Measurements from ENCODE around the gene NAV2.
A peak's percentile ranks its signal among the peaks of the same experiment; 100 is the strongest.

Gene NAV2

DNA sequence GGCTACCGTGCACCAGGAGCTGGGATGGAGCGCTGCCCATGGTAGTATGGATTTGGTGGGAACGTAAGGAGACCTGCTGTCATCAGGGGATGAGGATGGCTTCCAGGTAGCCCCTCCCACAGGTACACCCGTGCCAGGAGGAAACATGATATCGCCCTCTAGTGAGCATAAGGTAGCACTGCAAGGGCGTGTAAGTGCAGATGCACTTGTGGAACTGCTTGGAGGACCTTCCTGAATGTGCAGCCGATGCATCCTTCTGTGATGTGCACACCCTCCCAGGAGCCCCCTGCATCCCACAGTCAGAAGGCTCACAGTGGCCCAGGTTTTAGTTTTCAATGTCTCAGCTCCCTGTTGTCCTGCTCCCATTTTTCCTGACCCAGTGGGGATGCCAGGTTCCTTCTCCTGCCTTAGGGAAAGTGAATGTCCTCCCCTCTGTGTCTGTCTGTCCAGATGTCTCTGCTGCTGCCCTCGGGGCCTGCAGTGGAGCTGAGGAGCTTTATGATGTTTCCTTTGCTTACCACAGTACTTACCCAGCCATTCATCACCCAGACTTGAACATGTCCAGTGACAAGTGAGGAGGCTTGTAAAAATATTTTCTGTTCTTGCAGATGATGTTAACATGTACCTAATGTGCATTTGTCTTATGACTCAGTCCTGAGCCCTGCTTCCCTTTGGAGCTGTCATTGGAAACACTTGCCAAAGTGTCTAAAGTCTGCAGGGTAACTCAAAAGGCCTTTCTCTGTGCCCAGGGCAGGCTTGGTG is 398.5 kb downstream of the NAV2 start:
- TF ChIP-seq, protein P1, sequence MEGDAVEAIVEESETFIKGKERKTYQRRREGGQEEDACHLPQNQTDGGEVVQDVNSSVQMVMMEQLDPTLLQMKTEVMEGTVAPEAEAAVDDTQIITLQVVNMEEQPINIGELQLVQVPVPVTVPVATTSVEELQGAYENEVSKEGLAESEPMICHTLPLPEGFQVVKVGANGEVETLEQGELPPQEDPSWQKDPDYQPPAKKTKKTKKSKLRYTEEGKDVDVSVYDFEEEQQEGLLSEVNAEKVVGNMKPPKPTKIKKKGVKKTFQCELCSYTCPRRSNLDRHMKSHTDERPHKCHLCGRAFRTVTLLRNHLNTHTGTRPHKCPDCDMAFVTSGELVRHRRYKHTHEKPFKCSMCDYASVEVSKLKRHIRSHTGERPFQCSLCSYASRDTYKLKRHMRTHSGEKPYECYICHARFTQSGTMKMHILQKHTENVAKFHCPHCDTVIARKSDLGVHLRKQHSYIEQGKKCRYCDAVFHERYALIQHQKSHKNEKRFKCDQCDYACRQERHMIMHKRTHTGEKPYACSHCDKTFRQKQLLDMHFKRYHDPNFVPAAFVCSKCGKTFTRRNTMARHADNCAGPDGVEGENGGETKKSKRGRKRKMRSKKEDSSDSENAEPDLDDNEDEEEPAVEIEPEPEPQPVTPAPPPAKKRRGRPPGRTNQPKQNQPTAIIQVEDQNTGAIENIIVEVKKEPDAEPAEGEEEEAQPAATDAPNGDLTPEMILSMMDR (IDR thresholded peaks at IDR 0.05; ENCODE audit: borderline replicate concordance, control extremely low read depth, extremely low read depth, insufficient read depth, missing control alignments): peak; percentile 91
- in situ Hi-C loops (cut with MboI; ENCODE audit: low sequenced_read_pairs, unreplicated experiment): loop anchor here (10.0 kb wide), 1 partner anchor 156 kb away; no protein-coding TSS in a partner anchor
- peak; percentile 75 for DNase-seq (ENCODE audit: low spot score)

DNA sequence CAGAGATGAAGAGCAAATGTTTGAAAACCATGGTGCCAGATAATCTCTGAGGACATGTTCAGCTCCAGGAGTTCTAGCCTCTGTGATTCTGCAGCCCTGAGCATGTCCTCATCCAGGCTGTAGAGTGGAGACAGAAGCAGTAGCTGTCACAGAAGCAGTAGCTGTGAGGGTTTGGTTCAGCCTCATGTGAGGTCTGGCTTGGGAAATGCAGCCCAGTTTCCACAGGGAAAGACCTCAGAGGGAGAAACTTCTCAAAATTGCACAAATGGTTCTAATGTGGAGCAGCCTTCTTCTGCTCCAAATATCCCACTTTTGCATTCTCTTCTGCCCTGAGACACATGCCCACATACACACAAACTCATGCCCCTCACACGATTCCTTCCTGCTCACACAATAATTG is 399.2 kb downstream of the NAV2 start:
- TF ChIP-seq, protein P1 (IDR thresholded peaks at IDR 0.05; ENCODE audit: borderline replicate concordance, control extremely low read depth, extremely low read depth, insufficient read depth, missing control alignments): no peak
- no peak for DNase-seq (ENCODE audit: low spot score)
- in situ Hi-C loops (cut with MboI; ENCODE audit: low sequenced_read_pairs, unreplicated experiment): loop anchor here (10.0 kb wide), 1 partner anchor 157 kb away; no protein-coding TSS in a partner anchor

DNA sequence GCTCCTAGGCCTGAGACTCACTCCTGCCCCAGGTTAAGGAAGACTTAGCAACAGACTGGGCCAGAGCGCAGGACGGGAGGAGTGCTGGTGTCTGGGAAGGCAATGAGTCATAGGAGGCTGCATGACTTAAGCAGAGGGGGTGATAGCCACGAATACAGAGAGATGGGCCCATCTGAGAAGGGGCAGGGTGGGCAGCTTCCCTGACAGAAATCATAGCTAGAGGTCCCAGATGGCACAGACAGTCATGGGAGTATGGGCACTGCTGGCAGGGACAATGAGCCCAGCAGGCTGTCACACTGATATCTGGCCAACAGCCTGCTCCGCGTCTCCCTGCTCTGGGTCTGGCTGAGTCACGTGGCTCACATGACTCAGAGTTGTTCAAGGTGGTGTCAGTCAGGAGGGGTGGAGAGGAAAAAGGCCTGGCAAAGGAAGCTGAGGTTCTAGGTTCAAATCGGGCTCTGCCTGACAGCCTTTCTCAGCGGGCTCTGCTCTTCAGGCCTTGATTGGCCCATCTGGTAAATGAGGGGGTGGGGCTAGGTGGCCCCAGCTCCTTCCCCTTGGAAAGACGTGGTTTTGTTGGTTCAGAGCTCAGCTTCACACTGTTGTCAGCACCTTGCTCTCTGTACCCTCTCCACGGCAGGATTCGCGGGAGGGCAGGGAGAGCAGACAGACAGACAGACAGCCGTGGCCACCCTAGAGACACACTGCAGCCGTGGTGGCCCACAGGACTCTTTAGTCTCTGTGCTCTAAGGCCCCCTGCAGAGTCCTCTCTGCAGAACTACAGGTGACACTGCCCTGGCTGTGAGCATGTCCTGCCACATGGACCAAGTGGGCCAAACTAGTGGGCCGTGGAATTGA is 399.9 kb downstream of the NAV2 start:
- DNase-seq (ENCODE audit: low spot score): no peak
- in situ Hi-C loops (cut with MboI; ENCODE audit: low sequenced_read_pairs, unreplicated experiment): loop anchor here (10.0 kb wide), 1 partner anchor 158 kb away; no protein-coding TSS in a partner anchor
- TF ChIP-seq, protein P1 (IDR thresholded peaks at IDR 0.05; ENCODE audit: borderline replicate concordance, control extremely low read depth, extremely low read depth, insufficient read depth, missing control alignments): no peak

DNA sequence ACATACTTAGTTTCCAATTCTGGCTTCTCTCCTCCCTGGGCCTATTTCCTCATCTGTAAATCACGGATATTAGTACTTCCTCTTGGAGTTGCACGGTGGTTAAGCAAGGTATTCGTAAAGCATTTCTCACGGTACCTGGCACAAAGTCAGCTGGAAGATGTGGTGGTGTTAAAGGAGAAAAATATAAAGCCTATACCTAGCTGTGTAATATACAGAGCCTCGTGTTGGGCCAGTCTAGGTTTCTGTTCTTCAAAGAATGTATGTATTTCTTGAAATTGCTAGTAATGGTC is 400.5 kb downstream of the NAV2 start:
- DNase-seq (ENCODE audit: low spot score): no peak
- TF ChIP-seq, protein P1 (IDR thresholded peaks at IDR 0.05; ENCODE audit: borderline replicate concordance, control extremely low read depth, extremely low read depth, insufficient read depth, missing control alignments): no peak
- in situ Hi-C loops (cut with MboI; ENCODE audit: low sequenced_read_pairs, unreplicated experiment): loop anchor here (10.0 kb wide), 1 partner anchor 158 kb away; no protein-coding TSS in a partner anchor

DNA sequence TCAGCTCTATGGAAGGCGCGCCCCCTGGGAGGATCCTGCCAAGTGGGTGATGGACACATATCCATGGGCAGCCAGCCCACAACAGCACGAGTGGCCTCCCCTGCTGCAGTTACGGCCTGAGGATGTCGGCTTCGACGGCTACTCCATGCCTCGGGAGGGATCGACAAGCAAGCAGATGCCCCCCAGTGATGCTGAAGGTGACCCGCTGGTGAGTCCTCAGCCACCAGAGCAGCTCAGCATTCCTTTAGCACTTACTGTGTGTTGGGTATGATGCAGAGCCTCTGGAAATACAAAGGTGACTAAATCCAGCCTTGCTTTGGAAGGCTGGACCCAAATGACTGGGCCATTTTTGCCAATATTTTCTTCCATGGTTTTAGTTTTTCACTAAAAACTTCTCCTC is 402.0 kb downstream of the NAV2 start:
- TF ChIP-seq, protein P1 (IDR thresholded peaks at IDR 0.05; ENCODE audit: borderline replicate concordance, control extremely low read depth, extremely low read depth, insufficient read depth, missing control alignments): no peak
- DNase-seq (ENCODE audit: low spot score): no peak
- in situ Hi-C loops (cut with MboI; ENCODE audit: low sequenced_read_pairs, unreplicated experiment): loop anchor here (10.0 kb wide), 1 partner anchor 160 kb away; no protein-coding TSS in a partner anchor

DNA sequence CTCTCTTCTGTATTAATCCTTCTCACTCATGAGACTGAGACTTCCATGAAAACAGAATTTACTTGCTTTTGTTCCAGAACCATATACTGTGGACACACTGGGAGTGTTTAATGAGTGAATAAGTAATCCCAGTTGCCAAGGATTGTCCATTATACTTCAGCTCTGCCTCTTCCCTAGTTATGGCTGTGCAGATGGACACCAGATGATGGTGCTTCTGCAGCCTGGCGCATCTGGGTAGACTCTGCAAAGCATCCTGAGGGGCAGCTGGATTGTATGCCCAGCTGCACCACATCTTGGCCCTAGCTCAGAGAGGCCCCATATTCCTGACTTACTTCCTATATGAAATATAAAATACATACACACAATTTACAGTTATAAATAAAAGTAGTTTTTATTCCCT is 404.2 kb downstream of the NAV2 start:
- TF ChIP-seq, protein P1 (IDR thresholded peaks at IDR 0.05; ENCODE audit: borderline replicate concordance, control extremely low read depth, extremely low read depth, insufficient read depth, missing control alignments): no peak
- DNase-seq (ENCODE audit: low spot score): no peak
- in situ Hi-C loops (cut with MboI; ENCODE audit: low sequenced_read_pairs, unreplicated experiment): loop anchor here (10.0 kb wide), 1 partner anchor 162 kb away; no protein-coding TSS in a partner anchor
